ENCODE data around the gene COPG2.
"Not testable (repeated sequence)": the region's sequence is repeated elsewhere in the genome, so short reads cannot be mapped to it uniquely, and the experiment has no call there.

Gene COPG2

GRCh38 chr7:130566168-130566897, 102.2 kb downstream of the COPG2 start:
- DNase-seq (ENCODE audit: low read depth, low spot score) = no peak

- no peak for DNase-seq (ENCODE audit: low read depth, low spot score)
Measured at GRCh38 chr7:130560972-130561371, 107.6 kb downstream of the COPG2 start.

- no peak for DNase-seq (ENCODE audit: low read depth, low spot score)
Measured at GRCh38 chr7:130559184-130559583, 109.4 kb downstream of the COPG2 start.

GRCh38 chr7:130554481-130554880, 114.1 kb downstream of the COPG2 start:
- DNase-seq (ENCODE audit: low read depth, low spot score) = no peak

DNA sequence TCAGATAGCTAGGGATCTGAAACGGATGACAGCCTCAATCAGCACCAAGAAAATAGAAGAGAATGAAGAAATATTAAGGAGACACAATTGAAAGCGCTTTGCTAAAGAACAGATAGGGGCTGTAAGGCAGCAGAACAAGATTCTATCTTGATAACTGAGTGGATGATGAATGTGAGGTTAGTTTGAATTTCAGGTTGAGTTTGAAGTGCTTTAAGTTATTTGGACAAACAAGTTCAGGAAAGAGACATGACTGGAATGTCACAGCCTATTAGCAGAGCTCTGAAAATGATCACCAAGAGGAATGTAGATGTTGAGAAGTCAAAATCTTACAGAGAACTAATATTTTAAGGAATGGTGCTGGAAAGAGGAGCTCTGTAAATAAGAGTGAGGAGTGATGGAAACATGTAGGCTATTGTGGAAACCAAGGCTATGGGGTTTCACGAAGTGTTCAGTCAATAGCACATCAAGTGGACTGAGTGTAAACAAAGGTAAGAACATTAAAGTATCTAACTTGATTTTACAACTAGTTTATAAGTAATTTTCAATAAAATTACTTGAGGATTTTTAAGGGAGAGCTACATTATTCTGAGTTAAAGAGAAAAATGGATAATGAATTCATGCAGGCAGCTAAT, 115.0 kb downstream of the COPG2 start:
- DNase-seq (ENCODE audit: low read depth, low spot score) = no peak

DNA sequence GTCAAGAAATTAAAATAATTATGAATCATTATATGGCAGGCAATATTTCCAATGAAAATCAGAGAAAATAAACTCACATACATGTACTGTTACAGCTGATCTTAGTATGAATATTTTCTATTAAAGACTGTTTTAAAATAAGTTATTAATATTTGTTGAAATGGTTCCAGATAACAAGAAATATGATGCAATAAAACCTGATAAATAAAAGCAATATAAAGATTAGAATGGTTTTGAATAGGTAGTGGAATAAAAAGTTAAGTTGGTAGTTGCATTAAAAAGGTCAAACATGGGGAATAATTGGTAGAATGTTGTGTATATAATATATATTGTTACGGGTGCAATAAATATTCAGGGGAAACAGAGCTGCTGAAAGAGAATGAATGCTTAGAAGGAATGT, 124.2 kb downstream of the COPG2 start:
- DNase-seq (ENCODE audit: low read depth, low spot score) = no peak

- DNase-seq (ENCODE audit: low read depth, low spot score) = no peak
Measured at GRCh38 chr7:130543487-130544010, 125.0 kb downstream of the COPG2 start.

- not testable (repeated sequence) for DNase-seq (ENCODE audit: low read depth, low spot score)
Measured at GRCh38 chr7:130542297-130542696, 126.3 kb downstream of the COPG2 start.

- not testable (repeated sequence) for DNase-seq (ENCODE audit: low read depth, low spot score)
Measured at GRCh38 chr7:130541287-130541686, 127.3 kb downstream of the COPG2 start.

DNA sequence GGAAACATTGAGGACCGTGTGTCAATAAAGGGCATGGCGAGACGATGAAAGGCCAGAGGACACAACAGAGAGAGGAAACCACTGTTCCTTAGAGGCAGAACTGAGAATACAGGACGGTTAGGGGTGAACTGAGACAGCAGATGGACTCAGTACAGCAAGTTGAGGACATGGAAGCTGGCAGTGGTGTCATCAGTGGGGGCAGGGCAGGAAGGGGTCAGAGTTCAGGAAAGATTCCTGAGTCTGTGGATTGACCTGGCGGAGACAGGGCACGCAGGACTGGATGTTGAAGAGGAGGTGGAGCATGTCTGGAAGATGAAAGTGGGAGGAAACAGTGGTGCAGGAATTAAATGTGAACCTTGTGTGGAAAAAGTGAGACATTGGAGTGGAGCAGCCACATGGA, 130.7 kb downstream of the COPG2 start:
- DNase-seq (ENCODE audit: low read depth, low spot score) = not testable (repeated sequence)

GRCh38 chr7:130529417-130529816, 139.1 kb downstream of the COPG2 start:
- no peak for DNase-seq (ENCODE audit: low read depth, low spot score)

DNA sequence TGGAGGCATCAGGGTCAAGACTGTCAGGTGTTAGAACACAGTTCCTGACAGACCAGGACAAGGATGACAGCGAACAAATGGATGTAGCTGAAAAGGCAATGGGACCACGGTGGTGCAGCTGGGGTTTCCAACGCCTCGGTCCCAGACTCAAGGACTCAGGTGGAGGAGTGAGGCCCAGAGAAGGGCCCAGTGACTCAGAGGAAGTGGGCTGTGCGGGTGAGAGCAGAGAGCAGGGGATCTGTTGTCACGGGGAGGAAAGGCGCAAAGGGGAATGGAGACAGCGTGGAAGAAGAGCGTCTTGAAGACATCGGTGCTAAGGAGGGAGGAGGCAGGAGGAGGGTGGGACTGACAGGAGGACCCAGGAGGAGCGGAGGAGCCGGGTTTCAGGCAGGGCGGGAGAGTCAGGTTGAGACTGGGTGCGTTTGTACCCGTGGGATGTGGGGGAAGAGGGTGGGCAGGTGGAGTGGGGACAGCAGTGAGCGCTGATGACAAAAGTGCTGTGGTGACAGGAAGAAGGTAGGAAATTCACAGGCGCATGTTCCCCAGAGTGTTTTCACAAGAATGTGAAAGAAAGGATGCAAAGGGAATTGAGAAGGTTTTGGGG, 140.7 kb downstream of the COPG2 start:
- DNase-seq (ENCODE audit: low read depth, low spot score) = not testable (repeated sequence)

GRCh38 chr7:130524628-130525027, 143.9 kb downstream of the COPG2 start:
- DNase-seq (ENCODE audit: low read depth, low spot score) = no peak

DNA sequence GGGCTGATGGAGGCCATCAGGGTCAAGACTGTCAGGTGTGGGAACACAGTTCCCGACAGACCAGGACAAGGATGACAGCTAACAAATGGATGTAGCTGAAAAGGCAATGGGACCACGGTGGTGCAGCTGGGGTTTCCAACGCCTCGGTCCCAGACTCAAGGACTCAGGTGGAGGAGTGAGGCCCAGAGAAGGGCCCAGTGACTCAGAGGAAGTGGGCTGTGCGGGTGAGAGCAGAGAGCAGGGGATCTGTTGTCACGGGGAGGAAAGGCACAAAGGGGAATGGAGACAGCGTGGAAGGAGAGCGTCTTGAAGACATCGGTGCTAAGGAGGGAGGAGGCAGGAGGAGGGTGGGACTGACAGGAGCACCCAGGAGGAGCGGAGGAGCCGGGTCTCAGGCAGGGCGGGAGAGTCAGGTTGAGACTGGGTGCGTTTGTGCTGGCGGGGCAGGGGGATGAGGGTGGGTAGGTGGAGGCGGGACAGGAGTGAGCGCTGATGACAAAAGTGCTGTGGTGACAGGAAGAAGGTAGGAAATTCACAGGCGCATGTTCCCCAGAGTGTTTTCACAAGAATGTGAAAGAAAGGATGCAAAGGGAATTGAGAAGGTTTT, 144.9 kb downstream of the COPG2 start:
- DNase-seq (ENCODE audit: low read depth, low spot score) = not testable (repeated sequence)

- no peak for DNase-seq (ENCODE audit: low read depth, low spot score)
Measured at GRCh38 chr7:130521258-130521951, 147.1 kb downstream of the COPG2 start.

DNA sequence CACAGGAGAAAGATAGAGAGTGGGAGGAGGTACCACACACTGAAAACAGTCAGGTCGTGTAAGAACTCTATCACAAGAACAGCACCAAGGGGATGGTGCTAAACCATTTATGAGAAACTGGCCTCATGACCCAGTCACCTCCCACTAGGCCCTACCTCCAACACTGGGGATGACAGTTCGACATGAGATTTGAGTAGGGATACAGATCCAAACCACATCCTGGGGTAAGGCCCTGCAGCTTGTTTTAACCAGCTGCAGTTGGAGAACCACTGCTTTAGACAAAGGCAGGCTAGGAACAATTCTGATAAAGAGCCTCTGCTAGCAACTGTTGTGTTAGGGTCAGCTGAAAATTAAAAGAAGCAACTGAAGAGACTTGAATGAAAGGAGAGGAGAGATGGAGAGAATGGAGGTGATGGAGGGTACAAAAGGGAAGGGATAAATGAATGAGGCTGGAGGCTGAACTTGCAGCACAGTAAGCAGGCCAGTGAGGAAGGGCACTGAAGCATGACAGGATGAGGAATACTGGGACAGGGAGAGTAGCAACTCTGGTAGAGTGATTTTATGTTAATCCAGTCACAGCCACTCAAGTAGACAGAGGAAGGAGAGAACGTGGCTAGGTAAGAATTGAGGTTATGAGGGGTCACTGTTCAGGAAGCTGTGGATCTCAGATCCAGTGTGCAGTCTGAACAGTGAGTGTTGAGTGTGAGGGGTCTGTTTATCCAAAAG, 153.1 kb downstream of the COPG2 start:
- DNase-seq (ENCODE audit: low read depth, low spot score) = no peak

GRCh38 chr7:130513447-130513846, 155.1 kb downstream of the COPG2 start:
- DNase-seq (ENCODE audit: low read depth, low spot score) = no peak

DNA sequence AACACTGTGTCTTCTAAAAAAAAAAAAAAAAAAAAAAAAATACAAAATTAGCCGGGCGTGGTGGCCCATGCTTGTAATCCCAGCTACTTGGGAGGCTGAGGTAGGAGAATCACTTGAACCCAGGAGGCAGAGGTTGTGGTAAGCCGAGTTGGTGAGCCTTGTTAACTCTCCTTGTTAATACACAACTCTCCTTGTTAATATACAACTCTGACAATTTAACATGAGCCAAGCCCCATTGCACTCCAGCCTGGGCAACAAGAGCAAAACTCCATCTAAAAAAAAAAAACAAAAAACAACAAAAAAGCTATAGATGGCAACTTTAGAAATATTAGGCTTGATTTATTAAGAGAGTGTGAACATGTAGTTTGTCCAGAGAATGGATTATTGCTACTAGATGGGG, 156.5 kb downstream of the COPG2 start:
- not testable (repeated sequence) for DNase-seq (ENCODE audit: low read depth, low spot score)

GRCh38 chr7:130506358-130506757, 162.2 kb downstream of the COPG2 start:
- DNase-seq (ENCODE audit: low read depth, low spot score) = no peak

DNA sequence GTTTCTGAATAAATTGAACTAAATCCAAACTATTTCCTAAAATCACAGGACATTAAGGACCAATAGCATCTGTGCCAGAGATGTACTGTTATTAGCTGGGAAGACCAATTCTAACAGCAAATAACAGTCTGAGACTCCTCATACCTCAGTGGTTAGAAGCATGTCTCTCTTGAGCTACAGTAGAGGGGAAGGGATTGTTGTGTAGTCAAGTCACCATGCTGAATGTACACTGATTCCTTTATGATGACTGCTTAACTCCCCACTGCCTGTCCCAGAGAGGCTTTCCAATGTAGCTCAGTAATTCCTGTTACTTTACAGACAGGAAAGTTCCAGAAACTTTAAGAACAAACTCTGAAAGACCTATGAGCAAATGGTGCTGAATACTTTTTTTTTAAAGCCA, 162.8 kb downstream of the COPG2 start:
- no peak for DNase-seq (ENCODE audit: low read depth, low spot score)

DNA sequence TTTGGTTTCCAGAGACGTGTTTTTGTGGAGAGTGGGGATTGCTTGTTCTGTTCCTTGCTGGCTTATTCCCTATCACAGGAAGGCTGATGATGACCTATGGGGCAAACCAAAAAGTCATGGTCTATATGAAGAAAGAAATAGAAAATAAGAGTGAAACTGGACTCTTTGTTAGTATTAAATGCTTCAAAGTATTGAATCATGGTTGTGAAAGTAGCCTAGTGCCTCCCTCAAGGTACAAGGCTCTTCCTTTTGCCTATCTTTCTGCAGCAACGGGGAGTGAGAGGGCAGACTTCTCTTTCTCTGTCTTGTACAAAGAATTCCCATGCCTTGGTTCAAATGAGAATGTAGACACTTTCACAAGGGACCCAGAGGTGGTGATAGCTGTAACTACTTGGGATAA, 167.6 kb downstream of the COPG2 start:
- no peak for DNase-seq (ENCODE audit: low read depth, low spot score)
